Measurements from ENCODE around the gene FLG.
"Not testable (repeated sequence)": the region's sequence is repeated elsewhere in the genome, so short reads cannot be mapped to it uniquely, and the experiment has no call there.

Gene FLG

DNA sequence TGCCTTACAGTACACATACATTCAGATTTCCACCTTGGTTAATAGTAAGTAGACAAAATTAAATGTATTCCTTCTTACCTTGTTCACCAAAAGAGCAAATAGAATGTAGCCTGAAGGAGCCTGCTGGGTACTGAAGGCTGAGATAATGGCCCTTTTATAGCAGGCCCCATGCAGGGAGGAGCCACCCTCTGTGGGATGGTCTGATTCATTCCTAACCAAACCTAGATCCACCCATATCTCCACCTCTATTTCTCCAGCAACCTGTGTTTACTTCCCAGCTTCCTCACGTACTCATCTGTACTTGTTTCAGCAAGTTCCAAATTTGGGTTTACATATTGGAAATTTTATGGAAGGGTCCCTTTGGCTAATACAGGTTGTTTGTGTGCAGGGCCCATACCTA, at the start of gene FLG:
Gene FLG, minus strand, starts transcription at position 129 of the 400 bp plus-strand sequence. CDS start 9,783 bp downstream, outside the sequence.
- no peak for DNase-seq (ENCODE audit: low read depth in 2 of 2)

DNA sequence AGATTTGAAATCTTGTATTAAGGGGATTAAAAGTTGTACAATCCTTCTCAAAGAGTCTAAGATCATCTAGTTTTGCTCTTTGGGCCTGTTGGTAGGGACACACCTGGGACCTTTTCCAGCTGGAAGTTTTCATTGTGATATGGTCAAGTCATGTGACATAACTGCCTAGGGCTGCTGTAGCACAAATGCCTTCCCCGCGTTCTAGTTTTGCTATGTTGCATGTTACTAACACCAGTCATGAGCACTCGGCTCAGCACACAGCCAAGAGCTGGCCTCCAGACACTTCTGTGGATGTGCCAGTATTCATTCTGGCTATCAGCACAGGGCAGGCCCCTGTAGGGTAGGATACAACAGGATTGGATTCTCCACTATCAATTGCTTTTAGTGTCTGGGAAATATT, 49.4 kb upstream of the FLG start:
- DNase-seq (ENCODE audit: low read depth in 2 of 2) = no peak

- no peak for DNase-seq (ENCODE audit: low read depth in 2 of 2)
Measured at GRCh38 chr1:152372672-152373071, 47.6 kb upstream of the FLG start.

- no peak for DNase-seq (ENCODE audit: low read depth in 2 of 2)
Measured at GRCh38 chr1:152367436-152367835, 42.4 kb upstream of the FLG start.

DNA sequence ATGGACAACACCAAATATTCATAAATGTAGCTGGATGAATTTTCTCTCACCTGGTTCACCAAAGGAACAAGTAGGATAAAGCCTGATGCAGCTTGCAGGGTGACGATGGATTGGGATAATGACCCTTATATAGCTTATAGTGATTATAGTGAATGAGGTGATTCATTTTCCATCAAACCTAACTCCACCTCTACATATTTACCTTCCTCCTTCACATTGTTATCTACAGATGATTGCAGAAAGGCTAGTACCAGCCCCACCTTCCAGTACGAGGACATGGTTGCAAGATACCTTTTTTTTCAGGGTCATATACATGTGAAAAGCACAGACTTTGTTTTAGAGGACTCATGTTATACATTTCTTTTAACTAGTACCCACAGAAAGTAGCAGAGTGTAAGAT, 34.9 kb upstream of the FLG start, which contains the start of gene FLG2:
Gene FLG2, minus strand, starts transcription at position 101 of the 400 bp plus-strand sequence. CDS start 1,122 bp downstream, outside the sequence.
- no peak for DNase-seq (ENCODE audit: low read depth in 2 of 2)

- DNase-seq (ENCODE audit: low read depth in 2 of 2) = no peak
Measured at GRCh38 chr1:152356736-152357135, 31.7 kb upstream of the FLG start.

DNA sequence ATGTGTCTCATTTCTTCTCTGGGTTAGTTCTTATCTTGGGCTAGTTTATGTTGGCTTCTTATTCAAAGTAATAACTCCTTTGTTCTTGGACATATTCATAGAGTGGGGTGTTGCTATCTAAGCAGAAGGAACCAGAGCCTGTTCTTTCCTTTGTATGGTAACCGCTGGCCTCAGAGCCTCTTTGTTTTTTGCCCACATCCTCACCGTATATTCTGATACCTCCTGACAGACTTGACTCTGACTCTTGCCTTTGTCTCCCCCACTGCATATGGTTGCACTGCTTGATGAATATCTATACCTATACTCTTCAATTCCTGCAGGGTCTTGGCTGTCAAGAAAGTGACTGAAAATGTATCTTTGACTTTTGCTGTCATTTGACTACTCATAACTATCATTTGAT, 24.6 kb upstream of the FLG start:
- no peak for DNase-seq (ENCODE audit: low read depth in 2 of 2)

DNA sequence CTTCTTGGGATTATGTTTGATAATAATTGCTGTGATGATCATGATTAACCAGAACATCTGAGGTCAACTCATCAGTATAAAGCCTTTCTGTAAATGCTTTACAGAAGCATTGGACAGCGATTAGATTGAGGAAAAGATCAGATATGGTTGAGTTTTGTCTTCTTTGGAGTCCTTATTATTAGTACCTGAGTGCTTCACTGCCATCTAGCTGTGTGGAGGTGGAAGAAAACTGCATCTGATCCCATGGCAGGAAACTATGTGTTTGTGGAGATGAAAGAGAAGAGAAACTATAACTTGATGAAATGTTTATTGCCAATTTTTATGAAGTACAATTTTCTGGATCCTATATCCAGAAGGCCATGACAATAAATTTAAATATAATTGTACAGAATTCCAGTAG, 23.4 kb upstream of the FLG start:
- DNase-seq (ENCODE audit: low read depth in 2 of 2) = no peak

DNA sequence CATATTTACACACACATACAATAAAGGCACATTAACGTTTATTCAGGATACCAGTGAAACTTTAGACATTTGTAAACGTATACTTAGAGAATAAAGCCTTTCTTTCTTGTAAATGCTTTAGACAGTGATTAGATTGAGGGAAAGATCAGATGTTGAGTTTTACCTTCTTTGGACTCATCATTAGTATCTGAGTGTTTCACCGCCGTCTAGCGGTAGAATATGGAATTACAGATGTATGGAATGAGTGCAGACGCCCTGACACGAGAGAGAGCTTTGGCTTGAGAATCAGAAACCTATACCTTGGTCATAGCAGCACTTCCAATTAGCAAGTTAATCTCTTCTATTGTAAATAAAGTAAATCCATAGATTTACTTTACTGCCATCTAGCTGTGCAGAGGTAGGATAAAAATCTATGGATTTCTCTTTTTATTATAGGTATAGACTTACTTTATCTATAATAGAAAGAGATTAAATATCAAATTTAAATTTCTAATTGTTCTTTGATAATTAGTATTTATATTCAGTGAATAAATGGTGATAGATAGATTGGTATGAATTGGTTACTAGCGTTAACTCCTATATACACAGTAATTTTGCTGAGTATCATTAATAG, 22.2 kb upstream of the FLG start:
- DNase-seq (ENCODE audit: low read depth in 2 of 2) = no peak

- no peak for DNase-seq (ENCODE audit: low read depth in 2 of 2)
Measured at GRCh38 chr1:152344438-152344837, 19.4 kb upstream of the FLG start.

GRCh38 chr1:152343006-152343405, 18.0 kb upstream of the FLG start:
- no peak for DNase-seq (ENCODE audit: low read depth in 2 of 2)

GRCh38 chr1:152335399-152335798, 10.4 kb upstream of the FLG start:
- DNase-seq (ENCODE audit: low read depth in 2 of 2) = no peak

DNA sequence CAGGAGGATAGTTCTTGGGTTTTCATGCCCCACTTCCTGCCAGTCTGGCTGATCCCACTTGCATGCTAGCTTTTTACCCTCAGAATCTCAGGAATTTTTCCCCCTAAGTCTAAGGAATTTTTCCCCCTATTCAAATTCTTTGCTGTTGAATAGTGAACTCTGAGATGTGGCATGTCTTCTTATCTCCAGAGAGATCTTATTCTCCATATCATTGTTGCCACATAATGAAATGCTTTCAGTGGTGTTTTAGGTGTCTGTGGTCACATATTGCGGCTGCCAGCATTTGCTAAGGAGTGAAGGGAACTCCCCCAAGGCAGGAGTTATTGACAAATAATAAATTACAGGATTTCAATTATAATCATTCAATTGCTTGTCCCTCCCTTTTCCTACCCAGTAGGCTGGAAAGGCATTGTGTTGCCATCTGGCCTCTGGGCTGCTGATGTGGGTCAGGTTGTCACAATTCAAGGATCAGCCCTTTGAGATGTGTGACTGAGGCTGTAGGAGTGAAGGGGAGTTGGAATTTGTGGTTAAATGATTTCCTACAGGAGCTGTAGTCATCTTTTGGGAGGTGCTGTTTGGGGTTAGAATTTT, 3.9 kb upstream of the FLG start:
- no peak for DNase-seq (ENCODE audit: low read depth in 2 of 2)

GRCh38 chr1:152313970-152314369, 11.1 kb downstream of the FLG start:
- DNase-seq (ENCODE audit: low read depth in 2 of 2) = no peak

DNA sequence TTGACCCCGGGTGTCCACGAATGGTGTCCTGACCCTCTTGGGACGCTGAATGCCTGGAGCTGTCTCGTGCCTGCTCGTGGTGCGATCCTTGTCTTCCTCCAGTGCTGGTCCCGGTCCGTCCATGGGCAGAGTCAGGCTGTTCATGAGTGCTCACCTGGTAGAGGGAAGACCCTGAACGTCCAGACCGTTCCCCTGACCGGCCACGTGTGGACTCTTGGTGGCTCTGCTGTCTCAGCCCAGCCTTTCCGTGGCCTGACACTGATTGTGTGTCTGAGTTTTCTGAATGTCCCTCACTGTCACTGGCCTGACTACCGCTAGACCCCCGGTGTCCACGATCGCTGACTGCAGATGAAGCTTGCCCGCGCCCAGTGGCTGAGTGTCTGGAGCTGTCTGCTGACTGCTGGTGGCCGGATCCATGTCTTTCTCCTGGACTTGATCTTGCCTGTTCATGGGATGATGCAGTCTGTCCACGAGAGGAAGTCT, 11.7 kb downstream of the FLG start:
- DNase-seq (ENCODE audit: low read depth in 2 of 2) = no peak

GRCh38 chr1:152312169-152312568, 12.9 kb downstream of the FLG start:
- not testable (repeated sequence) for DNase-seq (ENCODE audit: low read depth in 2 of 2)

GRCh38 chr1:152309955-152310354, 15.1 kb downstream of the FLG start:
- DNase-seq (ENCODE audit: low read depth in 2 of 2) = no peak

DNA sequence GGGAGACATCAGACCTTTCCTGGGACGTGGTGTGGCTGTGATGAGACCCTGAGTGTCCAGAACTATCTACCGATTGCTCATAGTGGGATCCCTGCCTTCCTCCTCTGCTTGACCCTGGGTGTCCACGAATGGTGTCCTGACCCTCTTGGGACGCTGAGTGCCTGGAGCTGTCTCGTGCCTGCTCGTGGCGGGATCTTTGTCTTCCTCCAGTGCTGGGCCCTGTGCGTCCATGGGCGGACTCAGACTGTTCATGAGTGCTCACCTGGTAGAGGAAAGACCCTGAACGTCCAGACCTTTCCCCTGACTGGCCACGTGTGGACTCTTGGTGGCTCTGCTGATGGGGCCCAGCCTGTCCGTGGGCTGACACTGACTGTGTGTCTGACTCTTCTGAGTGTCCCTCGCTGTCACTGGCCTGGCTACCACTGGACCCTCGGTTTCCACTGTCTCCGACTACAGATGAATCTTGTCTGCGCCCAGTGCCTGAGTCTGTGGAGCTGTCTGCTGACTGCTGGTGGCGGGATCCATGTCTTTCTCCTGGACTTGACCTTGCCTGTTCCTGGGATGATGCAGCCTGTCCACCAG, 15.6 kb downstream of the FLG start:
- DNase-seq (ENCODE audit: low read depth in 2 of 2) = not testable (repeated sequence)

GRCh38 chr1:152308758-152309157, 16.3 kb downstream of the FLG start:
- DNase-seq (ENCODE audit: low read depth in 2 of 2) = not testable (repeated sequence)

GRCh38 chr1:152307970-152308369, 17.1 kb downstream of the FLG start:
- DNase-seq (ENCODE audit: low read depth in 2 of 2) = not testable (repeated sequence)

DNA sequence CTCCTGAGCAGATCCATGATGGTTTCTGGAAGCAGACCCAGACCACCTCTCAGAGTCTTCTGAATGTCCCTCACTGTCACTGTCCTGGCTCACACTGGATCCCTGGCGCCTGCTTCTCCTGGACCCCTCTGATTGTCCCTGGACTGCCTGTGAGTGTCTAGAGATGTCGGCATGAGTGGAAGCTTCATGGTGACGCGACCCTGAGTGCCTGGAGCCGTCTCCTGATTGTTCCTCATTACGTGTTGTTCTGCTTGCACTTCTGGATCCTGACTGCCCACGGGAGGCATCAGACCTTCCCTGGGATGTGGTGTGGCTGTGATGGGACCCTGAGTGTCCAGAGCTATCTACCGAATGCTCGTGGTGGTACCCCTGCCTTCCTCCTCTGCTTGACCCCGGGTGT, 18.9 kb downstream of the FLG start:
- DNase-seq (ENCODE audit: low read depth in 2 of 2) = not testable (repeated sequence)

DNA sequence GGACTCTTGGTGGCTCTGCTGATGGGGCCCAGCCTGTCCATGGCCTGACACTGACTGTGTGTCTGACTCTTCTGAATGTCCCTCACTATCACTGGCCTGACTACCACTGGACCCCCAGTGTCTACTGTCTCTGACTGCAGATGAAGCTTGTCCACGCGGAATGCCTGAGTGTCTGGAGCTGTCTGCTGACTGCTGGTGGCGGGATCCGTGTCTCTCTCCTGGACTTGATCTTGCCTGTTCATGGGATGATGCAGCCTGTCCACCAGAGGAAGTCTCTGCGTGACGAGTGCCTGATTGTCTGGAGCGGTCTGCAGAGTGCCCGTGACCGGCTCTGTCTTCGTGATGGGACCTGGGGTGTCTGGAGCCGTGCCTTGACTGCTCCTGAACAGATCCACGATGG, 20.3 kb downstream of the FLG start:
- DNase-seq (ENCODE audit: low read depth in 2 of 2) = not testable (repeated sequence)

All from stimulated activated CD8-positive, alpha-beta memory T cell treated with anti-CD3 and anti-CD28 coated beads, Interleukin-2, amount 100 ng/mL, for 1 hour (primary cell).